ENCODE data around the gene EMX1. TPM values are rescaled to one million over a fixed set of nuclear protein-coding genes. Genes with fewer than 3 reads are reported as not detected.
"Not testable (repeated sequence)": the region's sequence is repeated elsewhere in the genome, so short reads cannot be mapped to it uniquely, and the experiment has no call there.

EMX1 gene
- total RNA-seq, 1 donor, result not detected

DNA sequence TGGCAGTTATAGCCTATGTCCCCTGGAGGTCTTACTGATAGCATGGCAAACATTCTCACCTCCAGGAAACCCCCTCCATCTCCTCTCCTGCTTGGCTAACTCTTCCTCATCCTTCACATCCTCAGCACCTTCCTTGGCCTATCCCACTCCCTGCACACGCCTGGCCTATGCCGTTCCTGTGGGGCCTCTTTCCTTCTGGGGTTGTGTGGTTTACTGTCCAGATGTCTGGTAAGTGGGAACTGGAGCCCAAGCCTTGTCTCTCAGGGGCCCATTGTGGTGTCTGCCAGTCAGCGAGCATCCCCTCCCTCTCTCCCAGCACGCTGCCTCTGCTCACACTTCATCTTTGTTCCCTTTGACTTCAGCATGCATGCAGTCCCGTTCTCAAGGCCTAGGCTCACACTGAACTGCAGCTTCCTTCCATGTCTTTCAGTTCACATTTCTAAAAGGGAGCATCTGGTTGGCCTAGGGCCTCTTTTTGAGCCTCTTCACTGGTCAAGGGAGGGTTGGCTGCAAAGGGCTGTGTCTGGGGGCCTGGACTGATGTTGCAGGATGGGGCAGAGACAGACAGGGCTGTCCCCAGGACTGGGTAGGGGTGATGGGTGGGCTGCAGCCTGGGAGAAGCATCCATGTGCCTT is 17.0 kb upstream of the EMX1 start:
- H3K4me3 ChIP-seq (ENCODE audit: low read depth, low read length), result no peak overlapping the region
- TF ChIP-seq, protein P1, sequence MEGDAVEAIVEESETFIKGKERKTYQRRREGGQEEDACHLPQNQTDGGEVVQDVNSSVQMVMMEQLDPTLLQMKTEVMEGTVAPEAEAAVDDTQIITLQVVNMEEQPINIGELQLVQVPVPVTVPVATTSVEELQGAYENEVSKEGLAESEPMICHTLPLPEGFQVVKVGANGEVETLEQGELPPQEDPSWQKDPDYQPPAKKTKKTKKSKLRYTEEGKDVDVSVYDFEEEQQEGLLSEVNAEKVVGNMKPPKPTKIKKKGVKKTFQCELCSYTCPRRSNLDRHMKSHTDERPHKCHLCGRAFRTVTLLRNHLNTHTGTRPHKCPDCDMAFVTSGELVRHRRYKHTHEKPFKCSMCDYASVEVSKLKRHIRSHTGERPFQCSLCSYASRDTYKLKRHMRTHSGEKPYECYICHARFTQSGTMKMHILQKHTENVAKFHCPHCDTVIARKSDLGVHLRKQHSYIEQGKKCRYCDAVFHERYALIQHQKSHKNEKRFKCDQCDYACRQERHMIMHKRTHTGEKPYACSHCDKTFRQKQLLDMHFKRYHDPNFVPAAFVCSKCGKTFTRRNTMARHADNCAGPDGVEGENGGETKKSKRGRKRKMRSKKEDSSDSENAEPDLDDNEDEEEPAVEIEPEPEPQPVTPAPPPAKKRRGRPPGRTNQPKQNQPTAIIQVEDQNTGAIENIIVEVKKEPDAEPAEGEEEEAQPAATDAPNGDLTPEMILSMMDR (IDR thresholded peaks at IDR 0.05; ENCODE audit: insufficient read depth, low read depth, low read length), result no peak
- DNase-seq (ENCODE audit: low read depth), result no peak

DNA sequence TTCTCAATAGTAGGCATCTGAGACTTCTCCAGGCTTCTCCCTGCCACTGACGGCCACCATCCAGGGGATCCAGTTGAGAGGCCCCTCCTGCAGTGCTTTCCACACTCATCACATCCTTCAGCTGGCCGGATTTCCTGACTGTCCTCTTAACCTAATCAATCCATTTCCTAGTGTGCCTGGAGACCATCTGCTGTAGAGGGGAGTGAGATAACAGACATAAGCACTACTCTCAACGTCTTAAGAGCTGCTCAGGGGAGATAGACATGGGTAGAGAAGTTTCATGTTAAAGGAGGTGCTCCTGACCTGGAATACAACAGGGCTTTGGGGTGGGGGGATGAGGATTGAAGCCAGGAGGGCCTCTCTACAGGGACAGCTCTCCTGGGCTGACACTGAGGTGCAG is 15.9 kb upstream of the EMX1 start:
- TF ChIP-seq, protein P1 (IDR thresholded peaks at IDR 0.05; ENCODE audit: insufficient read depth, low read depth, low read length), result no peak
- H3K4me3 ChIP-seq (ENCODE audit: low read depth, low read length), result no peak overlapping the region
- DNase-seq (ENCODE audit: low read depth), result no peak

DNA sequence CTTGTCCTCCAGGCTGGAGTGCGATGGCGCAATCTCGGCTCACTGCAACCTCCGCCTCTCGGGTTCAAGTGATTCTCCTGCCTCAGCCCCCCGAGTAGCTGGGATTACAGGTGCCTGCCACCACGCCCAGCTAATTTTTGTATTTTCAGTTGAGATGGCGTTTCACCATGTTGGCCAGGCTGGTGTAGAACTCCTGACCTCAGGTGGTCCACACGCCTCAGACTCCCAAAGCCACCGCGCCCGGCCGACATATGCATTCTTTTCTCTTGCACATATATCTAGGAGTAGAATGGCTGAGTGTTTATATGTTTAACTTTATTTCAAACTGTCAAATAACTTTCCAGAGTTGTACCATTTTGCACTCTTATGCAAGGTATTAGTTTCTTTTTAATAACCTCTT is 9.9 kb upstream of the EMX1 start:
- DNase-seq (ENCODE audit: low read depth), result not testable (repeated sequence)

DNA sequence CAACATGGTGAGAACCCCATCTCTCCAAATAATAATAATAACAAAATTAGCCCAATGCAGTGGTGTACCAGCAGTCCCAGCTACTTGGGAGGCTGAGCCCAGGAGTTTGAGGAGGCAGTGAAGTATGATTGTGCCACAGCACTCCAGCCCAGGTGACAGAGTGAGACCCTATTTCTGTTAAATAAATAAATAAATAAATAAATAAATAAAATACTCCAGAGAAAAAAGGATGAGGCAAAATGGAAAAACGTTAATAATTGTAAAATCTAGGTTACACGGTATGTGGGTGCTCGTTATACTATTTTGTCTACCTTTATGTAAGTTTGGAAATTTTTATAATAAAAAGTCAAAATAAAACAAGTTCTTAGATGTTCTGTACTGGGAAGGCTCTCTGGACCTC is 8.6 kb upstream of the EMX1 start:
- no peak for DNase-seq (ENCODE audit: low read depth)
- no peak overlapping the region for H3K4me3 ChIP-seq (ENCODE audit: low read depth, low read length)
- TF ChIP-seq, protein P1 (IDR thresholded peaks at IDR 0.05; ENCODE audit: insufficient read depth, low read depth, low read length), result no peak

More for the DNA sequence above, 9.9 kb upstream of the EMX1 start:
- H3K4me3 ChIP-seq (ENCODE audit: low read depth, low read length), result not testable (repeated sequence)

DNA sequence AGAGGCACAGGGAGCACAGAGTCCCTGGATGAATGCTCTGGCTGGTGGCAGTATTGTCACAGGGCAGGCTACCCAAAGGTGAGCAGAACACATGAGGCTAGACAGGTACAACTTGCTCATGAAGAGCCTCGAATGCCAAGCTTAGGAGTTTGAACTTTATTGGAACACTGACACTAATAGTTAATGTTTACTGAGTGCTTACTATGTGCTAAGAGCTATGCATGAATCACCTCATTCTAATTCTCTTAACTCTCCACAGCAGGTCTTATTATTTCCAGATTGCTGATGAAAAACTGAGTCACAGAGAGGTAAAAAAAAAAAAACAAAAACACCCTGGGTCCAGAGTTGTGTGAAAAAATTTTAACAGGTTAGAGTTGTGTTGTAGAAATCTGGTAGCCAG is 6.1 kb upstream of the EMX1 start:
- no peak for DNase-seq (ENCODE audit: low read depth)
- TF ChIP-seq, protein P1 (IDR thresholded peaks at IDR 0.05; ENCODE audit: insufficient read depth, low read depth, low read length), result no peak

DNA sequence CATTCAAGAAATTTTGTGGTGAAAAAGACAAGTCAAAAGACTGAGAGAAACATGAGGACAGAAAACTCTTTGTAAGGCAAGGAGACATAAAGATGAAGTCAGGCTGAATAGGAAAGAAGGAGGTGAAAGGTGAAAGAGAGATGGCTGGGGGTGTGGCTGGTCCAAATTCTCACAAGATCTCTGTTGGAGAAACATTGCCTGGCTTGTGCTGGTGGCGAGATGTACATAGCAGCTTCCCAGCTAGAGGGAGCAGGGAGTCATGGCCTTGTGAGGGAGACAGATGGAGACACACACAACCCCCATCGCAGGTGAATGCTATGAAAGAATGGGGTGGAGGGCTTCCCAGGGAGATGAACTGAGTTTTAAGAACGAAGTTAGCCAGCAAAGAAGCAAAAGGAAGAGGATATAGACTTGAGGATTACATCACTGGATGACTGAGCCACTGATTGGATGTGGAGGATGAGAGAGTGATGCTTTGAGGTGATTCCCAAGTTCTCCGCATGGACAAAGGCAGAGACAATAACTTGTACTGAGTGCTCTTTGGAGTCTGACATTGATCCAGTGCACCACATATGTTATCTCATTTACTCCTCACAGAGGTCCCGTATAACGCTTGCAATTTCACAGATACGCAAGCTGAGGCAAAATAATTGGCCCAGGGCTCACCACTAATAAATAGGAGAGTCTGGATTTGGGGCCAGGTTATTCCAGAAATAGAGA is 3.7 kb upstream of the EMX1 start:
- H3K4me3 ChIP-seq (ENCODE audit: low read depth, low read length), result no peak overlapping the region
- TF ChIP-seq, protein P1 (IDR thresholded peaks at IDR 0.05; ENCODE audit: insufficient read depth, low read depth, low read length), result peak; percentile 14
- DNase-seq (ENCODE audit: low read depth), result no peak

More for the DNA sequence above, 6.1 kb upstream of the EMX1 start:
- no peak overlapping the region for H3K4me3 ChIP-seq (ENCODE audit: low read depth, low read length)

DNA sequence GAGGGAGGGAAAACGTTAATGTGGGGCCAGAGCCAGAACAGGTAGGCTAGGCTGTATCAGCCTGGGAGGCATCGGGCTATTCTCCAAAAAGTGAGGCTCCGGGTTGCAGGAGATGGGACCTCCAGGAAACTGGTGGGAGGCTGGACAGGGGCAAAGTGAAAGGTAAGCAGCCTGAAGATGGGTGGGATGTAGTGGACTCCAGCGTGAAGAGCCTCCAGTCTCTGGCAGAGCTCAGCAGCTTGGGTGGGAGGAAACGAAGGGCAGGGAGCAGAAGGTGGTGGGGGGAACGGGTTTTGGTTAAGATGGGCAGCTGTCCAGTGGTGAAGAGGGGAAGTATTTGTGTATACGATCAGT is 3.1 kb upstream of the EMX1 start:
- TF ChIP-seq, protein P1 (IDR thresholded peaks at IDR 0.05; ENCODE audit: insufficient read depth, low read depth, low read length), result no peak
- H3K4me3 ChIP-seq (ENCODE audit: low read depth, low read length), result no peak overlapping the region
- no peak for DNase-seq (ENCODE audit: low read depth)
